ENCODE measurements around the gene POU4F3.

DNA sequence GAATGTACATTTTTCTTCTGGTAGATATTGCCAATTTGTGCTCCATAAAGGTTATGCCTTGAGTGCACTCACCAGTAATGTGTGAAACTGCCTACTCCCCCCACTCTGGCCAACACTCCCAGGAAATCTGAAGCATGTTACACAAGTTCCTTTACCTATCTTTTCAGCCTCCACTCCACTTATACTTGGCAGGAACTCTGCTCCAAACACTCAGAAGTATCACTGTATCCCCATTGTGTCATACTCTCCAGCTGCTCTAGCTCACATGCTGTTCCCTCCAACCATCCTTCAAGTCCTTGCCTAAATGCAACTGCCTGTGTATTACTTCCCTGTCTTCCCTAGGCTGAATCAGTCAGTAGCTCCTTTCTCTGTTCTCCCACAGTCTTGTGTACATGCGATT, 28.3 kb downstream of the POU4F3 start:
- TF ChIP-seq, protein P1, sequence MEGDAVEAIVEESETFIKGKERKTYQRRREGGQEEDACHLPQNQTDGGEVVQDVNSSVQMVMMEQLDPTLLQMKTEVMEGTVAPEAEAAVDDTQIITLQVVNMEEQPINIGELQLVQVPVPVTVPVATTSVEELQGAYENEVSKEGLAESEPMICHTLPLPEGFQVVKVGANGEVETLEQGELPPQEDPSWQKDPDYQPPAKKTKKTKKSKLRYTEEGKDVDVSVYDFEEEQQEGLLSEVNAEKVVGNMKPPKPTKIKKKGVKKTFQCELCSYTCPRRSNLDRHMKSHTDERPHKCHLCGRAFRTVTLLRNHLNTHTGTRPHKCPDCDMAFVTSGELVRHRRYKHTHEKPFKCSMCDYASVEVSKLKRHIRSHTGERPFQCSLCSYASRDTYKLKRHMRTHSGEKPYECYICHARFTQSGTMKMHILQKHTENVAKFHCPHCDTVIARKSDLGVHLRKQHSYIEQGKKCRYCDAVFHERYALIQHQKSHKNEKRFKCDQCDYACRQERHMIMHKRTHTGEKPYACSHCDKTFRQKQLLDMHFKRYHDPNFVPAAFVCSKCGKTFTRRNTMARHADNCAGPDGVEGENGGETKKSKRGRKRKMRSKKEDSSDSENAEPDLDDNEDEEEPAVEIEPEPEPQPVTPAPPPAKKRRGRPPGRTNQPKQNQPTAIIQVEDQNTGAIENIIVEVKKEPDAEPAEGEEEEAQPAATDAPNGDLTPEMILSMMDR (IDR thresholded peaks at IDR 0.05), result no peak
- TF ChIP-seq POLR2A (IDR thresholded peaks at IDR 0.05), result no peak
